Peyer's patch (tissue), 4 donors: ENCODE data around the gene ALKBH2.

ENCODE experiments used
- POLR2A ChIP-seq, 2 donors: fragments of 450-650 bp; IDR thresholded peaks; one replicate each; pipeline ENCODE4 v1.5.1; 2017; ENCODE audit warnings: antibody characterized with exemption in 2 of 2, mild to moderate bottlenecking in 2 of 2, moderate library complexity in 2 of 2
- TF ChIP-seq, protein P1 (sequence below), 6 experiments: fragments of 450-650 bp in 4 of 6; fragments of 200-600 bp in 2 of 6; sonication (generic) in 1 of 6; IDR thresholded peaks; one replicate each; pipeline ENCODE4 v1.5.1; 2017 to 2019; ENCODE audit warnings: antibody characterized with exemption in 6 of 6, mild to moderate bottlenecking in 3 of 6, moderate library complexity in 1 of 6

GRCh38 chr12:109065853-109066193 lies 27.4 kb downstream of the ALKBH2 start:
- TF ChIP-seq, protein P1, sequence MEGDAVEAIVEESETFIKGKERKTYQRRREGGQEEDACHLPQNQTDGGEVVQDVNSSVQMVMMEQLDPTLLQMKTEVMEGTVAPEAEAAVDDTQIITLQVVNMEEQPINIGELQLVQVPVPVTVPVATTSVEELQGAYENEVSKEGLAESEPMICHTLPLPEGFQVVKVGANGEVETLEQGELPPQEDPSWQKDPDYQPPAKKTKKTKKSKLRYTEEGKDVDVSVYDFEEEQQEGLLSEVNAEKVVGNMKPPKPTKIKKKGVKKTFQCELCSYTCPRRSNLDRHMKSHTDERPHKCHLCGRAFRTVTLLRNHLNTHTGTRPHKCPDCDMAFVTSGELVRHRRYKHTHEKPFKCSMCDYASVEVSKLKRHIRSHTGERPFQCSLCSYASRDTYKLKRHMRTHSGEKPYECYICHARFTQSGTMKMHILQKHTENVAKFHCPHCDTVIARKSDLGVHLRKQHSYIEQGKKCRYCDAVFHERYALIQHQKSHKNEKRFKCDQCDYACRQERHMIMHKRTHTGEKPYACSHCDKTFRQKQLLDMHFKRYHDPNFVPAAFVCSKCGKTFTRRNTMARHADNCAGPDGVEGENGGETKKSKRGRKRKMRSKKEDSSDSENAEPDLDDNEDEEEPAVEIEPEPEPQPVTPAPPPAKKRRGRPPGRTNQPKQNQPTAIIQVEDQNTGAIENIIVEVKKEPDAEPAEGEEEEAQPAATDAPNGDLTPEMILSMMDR (IDR thresholded peaks at IDR 0.05), result no peak
- no peak for TF ChIP-seq POLR2A (IDR thresholded peaks at IDR 0.05)
